ENCODE results near the gene PIGP. TPM values are rescaled to one million over a fixed set of nuclear protein-coding genes. Genes with fewer than 3 reads are reported as not detected.

The PIGP gene
- total and polyA plus RNA-seq, 2 of the 13 experiments (the other 11 are each of a cell fraction or from before 2014, with no cell fraction given), result 14.8 to 33.4 TPM

DNA sequence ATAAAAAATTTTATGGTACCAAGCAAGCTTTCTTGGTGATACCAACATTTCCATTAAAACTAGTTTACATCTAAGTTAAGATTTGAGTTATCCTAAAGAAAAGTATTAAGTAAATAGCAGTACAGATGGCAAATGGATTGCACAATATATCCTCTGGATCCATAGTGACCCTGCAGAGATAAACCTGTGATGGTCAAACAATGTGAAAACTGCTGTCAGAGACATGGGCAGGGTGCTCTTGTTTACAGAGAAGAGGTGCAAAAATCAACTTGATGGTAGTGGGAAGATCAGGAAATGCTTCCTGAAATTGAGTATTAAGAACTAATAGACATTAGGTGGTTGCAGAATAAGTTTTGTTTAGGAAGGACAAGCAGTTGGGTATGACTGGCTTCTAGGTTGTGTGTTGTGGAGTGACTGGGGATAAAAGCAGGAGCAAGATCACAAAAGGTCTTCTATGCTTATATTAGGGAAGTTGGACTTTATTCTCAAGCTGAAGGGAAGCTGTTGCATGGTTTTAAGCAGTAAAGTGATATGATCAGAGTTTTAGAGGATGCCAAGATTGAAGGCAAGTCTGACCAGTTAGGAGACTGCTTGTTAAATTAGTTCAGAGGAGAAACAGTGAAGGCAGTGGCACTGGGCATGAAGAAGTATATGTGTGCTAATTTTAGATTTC, 10.1 kb upstream of the PIGP start (continued):
- TF ChIP-seq, protein P1, sequence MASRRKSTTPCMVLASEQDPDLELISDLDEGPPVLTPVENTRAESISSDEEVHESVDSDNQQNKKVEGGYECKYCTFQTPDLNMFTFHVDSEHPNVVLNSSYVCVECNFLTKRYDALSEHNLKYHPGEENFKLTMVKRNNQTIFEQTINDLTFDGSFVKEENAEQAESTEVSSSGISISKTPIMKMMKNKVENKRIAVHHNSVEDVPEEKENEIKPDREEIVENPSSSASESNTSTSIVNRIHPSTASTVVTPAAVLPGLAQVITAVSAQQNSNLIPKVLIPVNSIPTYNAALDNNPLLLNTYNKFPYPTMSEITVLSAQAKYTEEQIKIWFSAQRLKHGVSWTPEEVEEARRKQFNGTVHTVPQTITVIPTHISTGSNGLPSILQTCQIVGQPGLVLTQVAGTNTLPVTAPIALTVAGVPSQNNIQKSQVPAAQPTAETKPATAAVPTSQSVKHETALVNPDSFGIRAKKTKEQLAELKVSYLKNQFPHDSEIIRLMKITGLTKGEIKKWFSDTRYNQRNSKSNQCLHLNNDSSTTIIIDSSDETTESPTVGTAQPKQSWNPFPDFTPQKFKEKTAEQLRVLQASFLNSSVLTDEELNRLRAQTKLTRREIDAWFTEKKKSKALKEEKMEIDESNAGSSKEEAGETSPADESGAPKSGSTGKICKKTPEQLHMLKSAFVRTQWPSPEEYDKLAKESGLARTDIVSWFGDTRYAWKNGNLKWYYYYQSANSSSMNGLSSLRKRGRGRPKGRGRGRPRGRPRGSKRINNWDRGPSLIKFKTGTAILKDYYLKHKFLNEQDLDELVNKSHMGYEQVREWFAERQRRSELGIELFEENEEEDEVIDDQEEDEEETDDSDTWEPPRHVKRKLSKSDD (CRISPR knock-in tag; IDR thresholded peaks at IDR 0.05; ENCODE audit: low read depth), result no peak
- TF ChIP-seq, protein P2, sequence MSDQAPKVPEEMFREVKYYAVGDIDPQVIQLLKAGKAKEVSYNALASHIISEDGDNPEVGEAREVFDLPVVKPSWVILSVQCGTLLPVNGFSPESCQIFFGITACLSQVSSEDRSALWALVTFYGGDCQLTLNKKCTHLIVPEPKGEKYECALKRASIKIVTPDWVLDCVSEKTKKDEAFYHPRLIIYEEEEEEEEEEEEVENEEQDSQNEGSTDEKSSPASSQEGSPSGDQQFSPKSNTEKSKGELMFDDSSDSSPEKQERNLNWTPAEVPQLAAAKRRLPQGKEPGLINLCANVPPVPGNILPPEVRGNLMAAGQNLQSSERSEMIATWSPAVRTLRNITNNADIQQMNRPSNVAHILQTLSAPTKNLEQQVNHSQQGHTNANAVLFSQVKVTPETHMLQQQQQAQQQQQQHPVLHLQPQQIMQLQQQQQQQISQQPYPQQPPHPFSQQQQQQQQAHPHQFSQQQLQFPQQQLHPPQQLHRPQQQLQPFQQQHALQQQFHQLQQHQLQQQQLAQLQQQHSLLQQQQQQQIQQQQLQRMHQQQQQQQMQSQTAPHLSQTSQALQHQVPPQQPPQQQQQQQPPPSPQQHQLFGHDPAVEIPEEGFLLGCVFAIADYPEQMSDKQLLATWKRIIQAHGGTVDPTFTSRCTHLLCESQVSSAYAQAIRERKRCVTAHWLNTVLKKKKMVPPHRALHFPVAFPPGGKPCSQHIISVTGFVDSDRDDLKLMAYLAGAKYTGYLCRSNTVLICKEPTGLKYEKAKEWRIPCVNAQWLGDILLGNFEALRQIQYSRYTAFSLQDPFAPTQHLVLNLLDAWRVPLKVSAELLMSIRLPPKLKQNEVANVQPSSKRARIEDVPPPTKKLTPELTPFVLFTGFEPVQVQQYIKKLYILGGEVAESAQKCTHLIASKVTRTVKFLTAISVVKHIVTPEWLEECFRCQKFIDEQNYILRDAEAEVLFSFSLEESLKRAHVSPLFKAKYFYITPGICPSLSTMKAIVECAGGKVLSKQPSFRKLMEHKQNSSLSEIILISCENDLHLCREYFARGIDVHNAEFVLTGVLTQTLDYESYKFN (CRISPR knock-in tag; conservative IDR thresholded peaks at IDR 0.05), result peak; percentile 85
- no peak for TF ChIP-seq ZNF572 (CRISPR knock-in tag; IDR thresholded peaks at IDR 0.05)
- 0 out of 2 replicates have a peak, but pooled peaks have one; percentile 58 for TF ChIP-seq SIN3A (IDR thresholded peaks at IDR 0.05; ENCODE audit: borderline replicate concordance, low read depth, low read length)
- TF ChIP-seq POLR2A (IDR thresholded peaks at IDR 0.05; ENCODE audit: insufficient read depth in 1 of 2, low read depth in 2 of 2, low read length in 2 of 2), result no peak
- TF ChIP-seq NFYB (CRISPR knock-in tag; IDR thresholded peaks at IDR 0.05), result no peak
- TF ChIP-seq ZNF296 (CRISPR knock-in tag; conservative IDR thresholded peaks at IDR 0.05), result no peak
- TF ChIP-seq SP140L (CRISPR knock-in tag; IDR thresholded peaks at IDR 0.05; ENCODE audit: borderline replicate concordance), result no peak
- peak; percentile 52; the same call in 1 of the 2 replicates for TF ChIP-seq POGZ (CRISPR knock-in tag; IDR thresholded peaks at IDR 0.05)
- no peak for TF ChIP-seq ZBTB7A (CRISPR knock-in tag; IDR thresholded peaks at IDR 0.05)
- TF ChIP-seq KAT8 (CRISPR knock-in tag; IDR thresholded peaks at IDR 0.05), result 0 out of 2 replicates have a peak, but pooled peaks have one; percentile 25
- peak; percentile 92 for TF ChIP-seq FOXJ3 (CRISPR knock-in tag; IDR thresholded peaks at IDR 0.05; ENCODE audit: borderline replicate concordance)
- TF ChIP-seq TOE1 (CRISPR knock-in tag; IDR thresholded peaks at IDR 0.05), result no peak
- no peak for TF ChIP-seq RFX3 (CRISPR knock-in tag; IDR thresholded peaks at IDR 0.05)
- TF ChIP-seq ETV5 (CRISPR knock-in tag; IDR thresholded peaks at IDR 0.05; ENCODE audit: borderline replicate concordance), result peak; percentile 44; the same call in 1 of the 2 replicates
- TF ChIP-seq FOSL1 (CRISPR knock-in tag; IDR thresholded peaks at IDR 0.05; ENCODE audit: borderline replicate concordance), result no peak
- TF ChIP-seq POLR2AphosphoS5 (IDR thresholded peaks at IDR 0.05; ENCODE audit: low read depth, low read length), result no peak
- TF ChIP-seq YEATS2 (CRISPR knock-in tag; IDR thresholded peaks at IDR 0.05; ENCODE audit: borderline replicate concordance), result no peak; the same call in 1 of the 2 replicates
- no peak for TF ChIP-seq NFE2L1 (CRISPR knock-in tag; IDR thresholded peaks at IDR 0.05; ENCODE audit: borderline replicate concordance)
- TF ChIP-seq ZIK1 (CRISPR knock-in tag; IDR thresholded peaks at IDR 0.05; ENCODE audit: borderline replicate concordance, low read depth), result no peak
- TF ChIP-seq, protein P3, sequence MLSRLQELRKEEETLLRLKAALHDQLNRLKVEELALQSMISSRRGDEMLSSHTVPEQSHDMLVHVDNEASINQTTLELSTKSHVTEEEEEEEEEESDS (CRISPR knock-in tag; IDR thresholded peaks at IDR 0.05; ENCODE audit: borderline replicate concordance), result no peak
- no peak for TF ChIP-seq ZNF839 (CRISPR knock-in tag; IDR thresholded peaks at IDR 0.05; ENCODE audit: borderline replicate concordance)
- TF ChIP-seq ZNF460 (CRISPR knock-in tag; IDR thresholded peaks at IDR 0.05; ENCODE audit: borderline replicate concordance), result no peak
- TF ChIP-seq NFYC (CRISPR knock-in tag; IDR thresholded peaks at IDR 0.05), result no peak
